Measurements from ENCODE around the gene TNNT1.

The TNNT1 gene

DNA sequence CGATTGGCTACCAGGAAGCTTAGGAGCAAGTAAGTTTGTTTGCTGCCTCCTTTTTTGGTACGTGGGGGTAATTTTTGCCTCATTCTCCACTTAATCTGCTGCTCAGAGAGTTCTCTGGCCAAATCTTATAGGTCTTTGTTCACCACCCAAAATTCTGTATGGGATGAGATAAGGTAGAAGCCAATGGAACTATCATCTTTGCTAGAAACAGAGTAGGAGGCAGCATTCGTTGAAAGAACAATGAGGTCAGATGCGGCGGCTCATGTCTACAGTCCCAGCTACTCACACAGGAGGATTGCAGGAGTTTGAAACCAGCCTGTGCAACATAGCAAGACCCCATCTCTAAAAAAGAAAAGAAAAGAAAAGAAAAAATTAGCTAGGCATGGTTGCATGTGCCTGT is 22.4 kb upstream of the TNNT1 start:
- ChIA-PET CTCF (no interaction called here), POLR2A (interaction anchor here (0.7 kb wide), 1 partner anchor 110 kb away, joined by 3 read pairs; no protein-coding TSS in a partner anchor)
- no peak for TF ChIP-seq ELF4 (IDR thresholded peaks at IDR 0.05)
- no peak for TF ChIP-seq FOXA1 (IDR thresholded peaks at IDR 0.05)
- TF ChIP-seq, protein P1, sequence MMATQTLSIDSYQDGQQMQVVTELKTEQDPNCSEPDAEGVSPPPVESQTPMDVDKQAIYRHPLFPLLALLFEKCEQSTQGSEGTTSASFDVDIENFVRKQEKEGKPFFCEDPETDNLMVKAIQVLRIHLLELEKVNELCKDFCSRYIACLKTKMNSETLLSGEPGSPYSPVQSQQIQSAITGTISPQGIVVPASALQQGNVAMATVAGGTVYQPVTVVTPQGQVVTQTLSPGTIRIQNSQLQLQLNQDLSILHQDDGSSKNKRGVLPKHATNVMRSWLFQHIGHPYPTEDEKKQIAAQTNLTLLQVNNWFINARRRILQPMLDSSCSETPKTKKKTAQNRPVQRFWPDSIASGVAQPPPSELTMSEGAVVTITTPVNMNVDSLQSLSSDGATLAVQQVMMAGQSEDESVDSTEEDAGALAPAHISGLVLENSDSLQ (IDR thresholded peaks at IDR 0.05) = no peak
- no peak for TF ChIP-seq HDGF (IDR thresholded peaks at IDR 0.05; ENCODE audit: borderline replicate concordance)
- no peak for TF ChIP-seq BHLHE40 (IDR thresholded peaks at IDR 0.05; ENCODE audit: borderline replicate concordance)
- no peak for TF ChIP-seq ZNF384 (IDR thresholded peaks at IDR 0.05)
- no peak for TF ChIP-seq TARDBP (IDR thresholded peaks at IDR 0.05)
- TF ChIP-seq SP1 (IDR thresholded peaks at IDR 0.05) = no peak
- DNase-seq (ENCODE audit: extremely low spot score) = no peak

DNA sequence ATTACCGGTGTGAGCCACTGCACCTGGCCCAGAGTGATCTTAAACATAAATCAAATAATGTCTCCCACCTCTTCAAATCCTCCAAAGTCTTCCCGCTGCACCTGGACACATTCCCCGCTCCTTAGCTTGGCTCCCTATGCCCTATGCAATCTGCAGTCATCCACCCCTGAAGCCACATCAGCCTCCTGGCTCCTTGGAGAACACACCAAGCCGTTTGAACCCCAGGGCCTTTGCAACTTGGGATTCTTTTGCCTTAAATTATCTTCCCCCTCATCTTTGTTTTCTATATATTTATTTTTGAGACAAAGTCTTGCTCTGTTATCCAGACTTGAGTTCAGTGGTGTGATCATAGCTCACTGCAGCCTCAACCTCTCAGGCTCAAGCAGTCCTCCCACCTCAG is 20.1 kb upstream of the TNNT1 start:
- CTCF ChIA-PET = no interaction called here
- no peak for DNase-seq (ENCODE audit: extremely low spot score)
- no peak for TF ChIP-seq FOXM1 (IDR thresholded peaks at IDR 0.05; ENCODE audit: borderline replicate concordance)
- TF ChIP-seq BHLHE40 (IDR thresholded peaks at IDR 0.05; ENCODE audit: borderline replicate concordance) = no peak
- TF ChIP-seq NFRKB (IDR thresholded peaks at IDR 0.05) = no peak
- POLR2A ChIA-PET = no interaction called here

DNA sequence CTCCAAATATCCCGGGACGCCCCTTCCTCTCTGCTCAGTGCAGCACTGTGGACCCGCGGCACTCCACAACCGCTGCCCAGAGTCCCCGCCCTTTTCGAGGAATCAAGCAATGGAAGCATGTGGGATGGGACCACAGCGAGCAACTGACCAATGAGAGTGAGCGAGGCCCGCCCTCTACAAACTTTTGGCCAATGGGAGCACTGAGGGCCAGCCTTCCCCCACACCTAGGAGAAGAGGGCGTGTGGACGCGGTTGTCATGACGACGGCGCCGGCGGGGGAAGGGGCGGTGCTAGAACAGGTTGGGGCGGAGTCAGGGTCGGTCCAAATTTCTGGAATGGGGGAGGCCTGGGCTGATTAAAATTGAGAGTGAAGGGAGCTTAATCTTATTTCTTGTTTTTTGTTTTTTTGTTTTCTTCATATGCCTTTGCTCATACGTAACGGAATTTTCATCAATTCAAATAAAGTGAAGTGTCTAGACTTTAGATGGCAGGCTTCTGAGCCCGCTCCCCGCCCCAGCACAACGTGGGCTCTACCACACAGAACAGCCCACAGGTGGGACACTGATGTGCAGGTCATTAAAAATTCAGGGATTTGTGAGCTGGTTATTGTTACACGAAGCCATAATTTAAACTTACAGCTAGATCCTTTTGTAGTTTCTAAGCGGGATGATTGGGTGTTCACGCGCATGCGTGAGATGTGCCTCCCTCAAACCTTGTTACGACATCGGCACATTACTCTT is 17.7 kb upstream of the TNNT1 start, which contains the start of gene DNAAF3:
Gene DNAAF3, minus strand, starts transcription at position 84 of the 739 bp plus-strand sequence. CDS start 200 bp downstream, outside the sequence.
- CTCF ChIA-PET = interaction anchor here (0.7 to 1.8 kb wide), 4 partner anchors 8 to 293 kb away, joined by 3 to 10 read pairs (median 4); no protein-coding TSS in a partner anchor
- peak; percentile 98 for DNase-seq (ENCODE audit: extremely low spot score)
- POLR2A ChIA-PET = interaction anchor here (0.6 to 1.9 kb wide), 8 partner anchors 9 to 470 kb away, joined by 3 to 4 read pairs (median 3); partner anchors contain the start of genes PPP6R1, TNNI3 and ZNF628
- TF ChIP-seq FOXM1 (IDR thresholded peaks at IDR 0.05; ENCODE audit: borderline replicate concordance) (no peak), BHLHE40 (IDR thresholded peaks at IDR 0.05; ENCODE audit: borderline replicate concordance) (peak; percentile 89), CTBP1 (IDR thresholded peaks at IDR 0.05; ENCODE audit: borderline replicate concordance) (no peak), SP1 (IDR thresholded peaks at IDR 0.05) (peak; percentile 65; the same call in 1 of the 2 replicates), ZNF384 (IDR thresholded peaks at IDR 0.05) (no peak), ARNT (IDR thresholded peaks at IDR 0.05) (no peak)
- TF ChIP-seq, protein P1 (IDR thresholded peaks at IDR 0.05) = peak; percentile 77

DNA sequence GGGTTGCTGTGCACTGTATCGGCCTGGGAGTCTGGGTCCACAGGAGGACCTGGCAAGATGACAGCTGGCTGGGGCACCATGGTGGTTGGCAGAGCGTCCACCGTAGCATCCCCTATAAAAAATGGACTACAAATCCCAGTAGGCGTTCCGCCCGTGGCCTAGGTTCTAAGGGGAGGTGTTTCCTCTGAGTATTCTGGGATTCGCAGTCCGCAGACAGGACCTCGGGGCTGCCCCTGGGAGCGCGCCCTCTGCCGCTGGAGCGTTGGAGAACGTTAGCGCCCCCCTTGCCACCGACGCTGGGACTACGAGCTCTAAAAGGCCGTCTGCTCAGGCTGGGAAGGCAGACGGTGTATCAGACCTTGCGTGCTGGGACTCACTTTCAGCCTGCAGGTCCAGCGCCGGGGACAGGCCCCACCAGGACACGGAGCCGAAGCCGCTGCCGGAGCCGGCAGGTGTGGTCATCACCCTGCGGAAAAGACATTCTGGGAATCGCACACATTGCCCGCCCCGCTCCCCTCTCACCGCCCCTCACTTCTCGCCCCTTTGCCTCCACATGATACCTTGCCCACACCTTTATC is 17.0 kb upstream of the TNNT1 start:
- CTCF ChIA-PET = interaction anchor here (0.7 to 1.8 kb wide), 4 partner anchors 9 to 294 kb away, joined by 3 to 10 read pairs (median 4); no protein-coding TSS in a partner anchor
- POLR2A ChIA-PET = interaction anchor here (0.8 to 1.9 kb wide), 3 partner anchors 19 to 224 kb away, joined by 3 to 4 read pairs (median 3); partner anchors contain the start of gene PPP6R1
- TF ChIP-seq L3MBTL2 (conservative IDR thresholded peaks at IDR 0.05) (peak; percentile 21; the same call in 1 of the 2 replicates), ZNF384 (IDR thresholded peaks at IDR 0.05) (no peak)
- DNase-seq (ENCODE audit: extremely low spot score) = peak; percentile 76

DNA sequence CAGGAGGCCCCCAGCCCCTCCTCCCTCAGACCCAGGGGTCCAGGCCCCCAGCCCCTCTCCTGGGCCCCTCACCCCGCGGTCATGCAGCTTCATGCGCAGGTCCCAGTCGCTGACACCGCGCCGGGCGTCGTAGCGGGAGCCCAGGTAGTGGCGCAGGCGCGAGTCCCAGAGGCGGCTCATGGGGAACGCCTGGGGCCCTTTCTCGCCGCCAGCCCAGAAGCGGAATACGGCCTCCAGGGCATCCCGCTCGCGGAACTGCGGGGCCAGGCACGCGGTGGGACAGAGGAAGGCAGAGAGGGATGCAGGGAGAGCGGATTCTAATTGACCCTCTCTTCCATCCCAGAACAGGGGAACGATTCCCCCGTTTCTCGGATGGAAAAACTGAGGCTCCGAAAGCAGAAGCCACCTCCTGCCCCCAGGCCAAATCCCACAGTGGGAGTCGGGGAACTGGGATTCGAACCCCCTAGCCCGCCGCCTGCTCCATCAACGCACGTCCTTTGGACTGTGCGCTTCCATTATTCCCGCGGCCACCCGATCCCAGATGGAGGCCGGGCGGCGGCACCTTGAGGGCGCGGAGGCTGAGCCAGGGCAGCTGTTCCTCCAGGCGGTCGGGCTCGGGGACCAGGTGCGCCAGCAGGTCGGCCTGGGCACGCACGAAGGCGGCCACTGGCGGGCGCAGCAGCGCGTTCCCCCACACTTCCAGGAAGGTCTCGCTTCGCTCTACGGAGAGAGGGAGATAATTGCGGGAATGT is 12.7 kb upstream of the TNNT1 start:
- ChIA-PET POLR2A (no interaction called here), CTCF (no interaction called here)
- DNase-seq (ENCODE audit: extremely low spot score) = no peak
- TF ChIP-seq CTBP1 (IDR thresholded peaks at IDR 0.05; ENCODE audit: borderline replicate concordance) = no peak

DNA sequence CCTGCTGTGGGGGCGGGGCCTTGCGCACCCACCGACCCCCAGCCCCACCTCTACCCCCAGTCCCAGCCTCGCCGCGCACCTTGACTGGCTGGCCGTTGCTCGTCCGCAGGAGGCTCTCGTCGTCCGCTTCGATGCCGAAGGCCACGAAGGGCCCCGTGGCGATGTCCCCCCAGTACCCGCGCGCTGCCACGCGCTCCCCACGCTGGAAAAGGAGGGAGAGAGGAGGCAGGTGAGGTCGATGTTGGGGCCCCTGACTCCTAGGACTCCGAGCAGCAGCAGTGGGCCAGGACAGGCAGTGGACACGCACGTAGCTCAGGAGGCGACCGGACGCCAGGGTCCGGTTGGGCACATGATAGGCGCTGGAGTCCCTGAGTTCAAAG is 12.0 kb upstream of the TNNT1 start:
- POLR2A ChIA-PET = interaction anchor here (1.6 to 2.3 kb wide), 2 partner anchors 12 to 98 kb away, joined by 3 to 7 read pairs; partner anchors contain the start of gene PPP6R1
- CTCF ChIA-PET = interaction anchor here (0.6 to 2.7 kb wide), 9 partner anchors 10 to 140 kb away, joined by 3 to 15 read pairs (median 4); partner anchors contain the start of gene HSPBP1
- no peak for TF ChIP-seq L3MBTL2 (conservative IDR thresholded peaks at IDR 0.05)
- TF ChIP-seq, protein P1 (IDR thresholded peaks at IDR 0.05) = no peak
- TF ChIP-seq FOXA1 (IDR thresholded peaks at IDR 0.05) = no peak
- no peak for TF ChIP-seq ZNF384 (IDR thresholded peaks at IDR 0.05)
- TF ChIP-seq BHLHE40 (IDR thresholded peaks at IDR 0.05; ENCODE audit: borderline replicate concordance) = no peak
- TF ChIP-seq LEF1 (IDR thresholded peaks at IDR 0.05; ENCODE audit: borderline replicate concordance) = no peak
- TF ChIP-seq FOXM1 (IDR thresholded peaks at IDR 0.05; ENCODE audit: borderline replicate concordance) = no peak
- no peak for TF ChIP-seq ELF4 (IDR thresholded peaks at IDR 0.05)
- DNase-seq (ENCODE audit: extremely low spot score) = no peak
